Measurements from ENCODE around the gene CCT6A.
A peak's percentile ranks its signal among the peaks of the same experiment; 100 is the strongest.
"Not testable (repeated sequence)": the region's sequence is repeated elsewhere in the genome, so short reads cannot be mapped to it uniquely, and the experiment has no call there.

CCT6A gene

DNA sequence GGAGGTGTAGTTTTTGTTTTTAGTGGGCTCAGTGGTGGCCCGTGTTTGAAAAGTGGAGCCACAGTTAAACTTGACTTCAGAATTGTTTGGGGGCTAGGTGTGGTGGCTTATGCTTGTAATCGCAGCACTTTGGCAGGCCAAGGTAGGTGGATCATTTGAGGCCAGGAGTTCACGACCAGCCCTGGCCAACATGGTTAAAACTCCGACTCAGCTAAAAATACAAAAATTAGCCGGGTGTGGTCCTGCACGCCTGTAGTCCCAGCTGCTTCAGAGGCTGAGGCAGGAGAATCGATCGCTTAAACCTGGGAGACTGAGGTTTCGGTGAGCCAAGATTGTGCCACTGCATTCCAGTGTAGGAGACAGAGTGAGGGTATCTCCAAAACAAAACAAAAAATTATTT is 1.8 kb downstream of the CCT6A start:
- DNase-seq (ENCODE audit: low spot score), result no peak

DNA sequence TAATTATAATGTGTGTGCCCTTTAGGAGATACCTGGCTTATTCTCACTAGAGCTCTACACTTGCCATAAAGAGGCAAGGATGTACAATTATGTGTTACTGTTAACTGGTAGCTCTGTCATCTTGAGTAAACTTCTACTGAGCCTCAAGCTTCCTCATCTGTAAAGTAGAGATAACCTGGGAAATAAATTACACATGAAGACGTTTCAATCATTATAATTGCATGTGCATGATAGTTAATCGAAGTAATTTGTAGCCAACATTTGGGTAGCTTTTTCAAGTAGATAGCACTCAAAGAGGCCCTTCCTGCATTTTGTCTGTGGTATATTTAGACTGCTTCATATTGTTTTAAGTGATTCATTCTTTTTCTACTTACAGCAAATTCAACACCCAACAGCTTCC is 2.4 kb downstream of the CCT6A start:
- DNase-seq (ENCODE audit: low spot score), result no peak

DNA sequence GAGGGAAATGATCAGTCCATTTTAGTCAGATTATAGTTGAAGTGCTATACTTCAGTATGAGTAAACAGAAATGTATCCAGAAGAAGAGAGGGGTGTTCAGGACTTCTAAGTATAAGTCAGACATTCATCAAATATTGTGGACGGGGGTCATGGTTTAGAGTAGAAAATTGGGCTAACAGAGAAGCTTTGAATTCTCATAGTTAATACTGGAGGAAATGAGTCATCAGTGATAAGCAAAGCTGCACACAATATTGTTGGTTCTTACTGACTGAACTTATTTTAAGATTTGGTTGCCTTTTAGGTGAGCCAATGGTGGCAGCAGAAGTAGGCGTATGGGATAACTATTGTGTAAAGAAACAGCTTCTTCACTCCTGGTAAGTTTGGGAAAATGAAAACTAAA is 10.8 kb downstream of the CCT6A start:
- DNase-seq (ENCODE audit: low spot score), result no peak

DNA sequence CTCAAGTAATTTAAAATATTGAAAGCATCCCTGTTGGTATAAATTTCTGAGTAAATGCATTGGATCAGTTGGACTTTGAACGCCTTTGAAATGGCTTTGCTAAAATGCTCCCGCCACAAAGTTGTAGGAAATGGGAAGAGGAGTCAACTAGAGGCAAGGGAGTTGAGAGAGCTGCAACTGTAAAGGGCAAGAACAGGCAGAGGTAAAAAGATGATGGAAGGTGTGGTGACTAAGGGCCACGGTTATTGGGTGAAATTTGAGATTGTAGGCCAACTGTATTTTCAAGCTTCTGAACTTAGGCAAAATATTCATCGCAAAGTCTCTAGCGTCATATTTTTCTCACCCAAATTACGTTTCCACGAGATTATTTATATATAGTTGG is 11.9 kb downstream of the CCT6A start:
- no peak for DNase-seq (ENCODE audit: low spot score)

DNA sequence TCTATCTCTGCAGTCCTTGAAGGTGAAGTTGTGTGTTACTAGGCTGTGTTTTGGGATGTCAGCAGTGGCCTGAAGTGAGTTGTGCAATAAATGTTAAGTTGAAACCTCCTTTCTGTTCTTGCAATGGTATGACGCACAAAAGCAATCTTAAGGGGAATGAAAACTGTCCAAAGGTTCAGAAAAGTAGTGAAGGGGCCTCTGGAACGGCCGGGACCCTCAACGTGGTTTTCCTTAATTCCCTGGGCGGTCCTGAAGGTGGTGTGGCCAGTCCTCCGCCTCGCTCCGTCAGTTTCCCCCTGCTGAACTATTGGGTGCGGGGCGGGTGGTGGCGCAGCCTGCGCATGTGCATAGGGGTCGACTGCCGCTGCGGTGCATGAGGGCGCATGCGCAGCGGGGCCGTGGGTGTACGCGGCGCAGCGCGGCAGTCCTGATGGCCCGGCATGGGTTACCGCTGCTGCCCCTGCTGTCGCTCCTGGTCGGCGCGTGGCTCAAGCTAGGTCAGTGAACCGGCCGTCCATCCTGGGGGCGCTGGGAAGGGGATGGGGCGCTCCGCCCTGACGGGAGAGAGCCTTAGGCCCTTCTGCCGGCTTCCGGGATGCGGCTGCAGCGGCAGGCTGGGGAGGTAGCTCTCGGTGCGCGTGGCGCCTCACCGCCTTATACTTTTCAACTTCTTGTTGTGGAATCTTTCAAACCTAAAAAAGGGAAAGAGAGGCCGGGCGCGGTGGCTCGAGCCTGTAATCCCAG is 12.5 kb downstream of the CCT6A start, which contains the start of gene SUMF2:
TSS of gene SUMF2 (plus strand) at position 405 of the 744 bp plus-strand sequence. CDS start at position 431, 26 bp downstream.
- peak; percentile 98 for DNase-seq (ENCODE audit: low spot score)

DNA sequence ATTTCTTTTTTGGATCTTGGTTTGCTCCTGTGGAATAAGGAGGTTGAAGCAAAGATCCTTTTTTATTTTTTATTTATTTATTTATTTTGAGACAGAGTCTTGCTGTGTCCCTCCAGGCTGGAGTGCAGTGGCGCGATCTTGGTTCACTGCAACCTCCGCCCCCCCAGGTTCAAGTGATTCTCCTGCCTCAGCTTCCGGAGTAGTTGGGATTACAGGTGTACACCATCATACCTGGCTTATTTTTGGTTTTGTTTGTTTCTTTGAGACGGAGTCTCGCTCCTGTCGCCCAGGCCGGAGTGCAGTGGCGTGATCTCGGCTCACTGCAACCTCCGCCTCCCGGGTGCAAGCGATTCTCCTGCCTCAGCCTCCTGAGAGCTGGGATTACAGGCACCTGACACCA is 14.8 kb downstream of the CCT6A start:
- not testable (repeated sequence) for DNase-seq (ENCODE audit: low spot score)

DNA sequence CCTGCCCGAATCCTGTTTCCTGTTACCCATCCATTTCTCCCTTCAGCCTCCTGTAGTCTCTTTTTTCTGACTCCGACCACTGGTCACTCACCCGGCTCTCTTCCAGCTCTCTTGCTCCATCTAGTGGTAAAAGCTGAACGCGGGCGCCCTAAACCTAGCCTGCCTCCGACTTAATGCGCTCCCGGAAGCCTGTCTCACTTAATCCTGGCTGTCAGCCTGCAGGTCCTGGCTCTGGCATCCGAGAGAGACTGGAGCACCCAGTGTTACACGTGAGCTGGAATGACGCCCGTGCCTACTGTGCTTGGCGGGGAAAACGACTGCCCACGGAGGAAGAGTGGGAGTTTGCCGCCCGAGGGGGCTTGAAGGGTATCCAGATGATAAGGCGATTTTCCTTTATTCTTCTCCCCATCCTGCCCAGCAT is 22.8 kb downstream of the CCT6A start:
- peak; percentile 85 for DNase-seq (ENCODE audit: low spot score)

DNA sequence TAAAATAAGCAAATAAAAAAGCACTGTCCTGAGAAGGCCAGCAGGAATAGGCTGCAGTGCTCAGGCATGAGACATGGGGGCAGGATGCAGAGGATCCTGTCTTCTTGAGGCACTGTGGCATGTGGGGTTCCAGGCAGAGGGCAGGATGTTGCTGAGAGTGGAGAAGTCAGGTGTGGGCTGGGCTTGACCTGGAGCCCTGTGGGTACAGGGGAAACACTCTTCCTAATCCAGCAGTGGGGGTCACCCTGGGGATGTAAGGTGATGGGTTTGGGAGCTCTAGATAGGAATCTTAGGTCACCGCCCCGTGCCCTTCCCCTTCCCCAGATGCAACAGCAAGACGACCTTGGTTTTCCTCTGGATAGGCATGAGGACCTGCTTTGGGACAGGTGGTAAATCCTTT is 26.1 kb downstream of the CCT6A start:
- DNase-seq (ENCODE audit: low spot score), result no peak

DNA sequence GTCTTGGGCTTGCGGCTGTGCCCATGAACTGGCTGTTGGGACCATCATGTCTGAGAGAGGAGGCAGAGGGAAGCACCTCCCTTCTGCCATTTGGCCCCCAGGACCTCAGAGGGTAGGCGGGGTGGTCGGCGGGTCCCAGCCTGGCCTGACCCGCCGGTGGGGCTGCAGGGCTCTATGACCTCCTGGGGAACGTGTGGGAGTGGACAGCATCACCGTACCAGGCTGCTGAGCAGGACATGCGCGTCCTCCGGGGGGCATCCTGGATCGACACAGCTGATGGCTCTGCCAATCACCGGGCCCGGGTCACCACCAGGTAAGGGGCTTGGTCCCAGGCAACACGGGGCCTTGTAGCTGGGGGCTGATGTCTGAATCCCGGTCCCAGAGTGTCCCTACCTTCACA is 26.6 kb downstream of the CCT6A start:
- DNase-seq (ENCODE audit: low spot score), result no peak

DNA sequence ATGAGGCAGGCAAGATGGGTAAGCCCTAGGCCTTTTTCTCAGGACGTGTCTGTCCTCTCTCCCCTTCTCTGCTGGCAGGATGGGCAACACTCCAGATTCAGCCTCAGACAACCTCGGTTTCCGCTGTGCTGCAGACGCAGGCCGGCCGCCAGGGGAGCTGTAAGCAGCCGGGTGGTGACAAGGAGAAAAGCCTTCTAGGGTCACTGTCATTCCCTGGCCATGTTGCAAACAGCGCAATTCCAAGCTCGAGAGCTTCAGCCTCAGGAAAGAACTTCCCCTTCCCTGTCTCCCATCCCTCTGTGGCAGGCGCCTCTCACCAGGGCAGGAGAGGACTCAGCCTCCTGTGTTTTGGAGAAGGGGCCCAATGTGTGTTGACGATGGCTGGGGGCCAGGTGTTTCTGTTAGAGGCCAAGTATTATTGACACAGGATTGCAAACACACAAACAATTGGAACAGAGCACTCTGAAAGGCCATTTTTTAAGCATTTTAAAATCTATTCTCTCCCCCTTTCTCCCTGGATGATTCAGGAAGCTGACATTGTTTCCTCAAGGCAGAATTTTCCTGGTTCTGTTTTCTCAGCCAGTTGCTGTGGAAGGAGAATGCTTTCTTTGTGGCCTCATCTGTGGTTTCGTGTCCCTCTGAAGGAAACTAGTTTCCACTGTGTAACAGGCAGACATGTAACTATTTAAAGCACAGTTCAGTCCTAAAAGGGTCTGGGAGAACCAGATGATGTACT is 28.1 kb downstream of the CCT6A start:
- DNase-seq (ENCODE audit: low spot score), result no peak

DNA sequence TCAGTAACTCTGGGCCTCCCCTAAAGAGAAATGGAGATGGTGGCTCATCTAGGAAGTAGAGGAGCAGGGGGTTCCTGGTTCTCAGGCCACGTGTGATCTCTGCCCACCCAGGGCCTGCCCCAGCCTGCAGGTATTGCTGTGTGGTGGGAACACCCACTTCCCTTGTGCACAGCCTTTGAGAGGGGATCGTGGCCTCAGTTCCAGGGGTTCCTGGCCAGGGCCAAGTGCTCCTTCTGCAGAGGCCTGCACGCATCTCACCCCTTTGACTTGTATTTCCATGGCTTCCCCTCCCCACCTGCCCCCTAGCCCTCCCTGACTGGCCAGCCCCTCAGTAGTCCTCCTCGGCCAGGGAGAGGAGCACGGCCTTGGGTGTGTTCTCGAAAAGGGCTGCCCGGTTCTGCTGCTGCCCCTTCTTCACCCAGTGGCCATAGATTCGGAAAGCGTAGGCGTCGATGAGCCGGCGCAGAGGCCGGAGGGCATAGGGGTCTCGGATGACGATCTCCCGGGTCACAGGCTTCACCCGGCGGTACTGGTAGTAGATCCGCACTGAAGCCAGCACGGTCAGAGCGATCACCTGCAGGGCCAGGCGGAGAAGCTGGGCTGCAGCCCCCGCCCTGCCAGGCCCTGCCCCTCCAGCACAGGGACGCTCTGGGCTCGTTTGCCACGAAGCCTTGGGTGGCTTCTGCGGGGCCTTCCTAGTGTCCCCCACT is 29.3 kb downstream of the CCT6A start:
- DNase-seq (ENCODE audit: low spot score), result not testable (repeated sequence)

DNA sequence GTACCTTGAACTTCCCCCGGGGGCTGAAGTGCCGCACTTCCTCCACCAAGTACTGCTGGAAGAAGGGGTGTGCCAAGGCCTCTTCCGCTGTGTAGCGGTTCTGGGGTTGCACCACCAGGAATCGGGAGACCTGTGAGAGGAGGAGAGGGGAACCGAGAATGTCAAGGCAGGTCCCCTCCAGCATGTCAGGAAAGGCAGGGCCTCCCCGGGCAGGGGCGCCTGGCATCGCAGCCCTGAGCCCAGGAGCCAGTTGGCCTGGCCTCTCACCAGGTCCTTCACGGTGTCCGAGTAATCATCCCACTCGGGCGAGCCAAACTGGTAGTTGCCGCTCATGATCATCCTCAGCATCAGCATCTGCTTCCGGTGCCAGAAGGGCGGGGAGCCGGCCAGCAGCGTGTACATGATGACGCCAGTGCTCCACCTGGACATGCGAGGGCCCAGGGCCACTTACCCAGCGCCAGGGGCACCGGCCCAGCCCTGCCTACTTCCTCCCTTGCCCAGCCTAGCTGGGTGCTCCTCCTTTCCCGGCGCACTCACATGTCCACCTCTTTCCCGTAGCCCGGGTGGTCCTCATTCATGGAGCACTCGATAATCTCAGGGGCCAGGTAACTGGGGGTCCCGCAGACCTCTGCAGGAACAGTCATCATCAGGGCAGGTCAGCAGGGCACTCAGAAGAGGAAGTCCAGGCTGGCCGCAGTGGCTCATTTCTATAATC is 30.2 kb downstream of the CCT6A start:
- DNase-seq (ENCODE audit: low spot score), result no peak

DNA sequence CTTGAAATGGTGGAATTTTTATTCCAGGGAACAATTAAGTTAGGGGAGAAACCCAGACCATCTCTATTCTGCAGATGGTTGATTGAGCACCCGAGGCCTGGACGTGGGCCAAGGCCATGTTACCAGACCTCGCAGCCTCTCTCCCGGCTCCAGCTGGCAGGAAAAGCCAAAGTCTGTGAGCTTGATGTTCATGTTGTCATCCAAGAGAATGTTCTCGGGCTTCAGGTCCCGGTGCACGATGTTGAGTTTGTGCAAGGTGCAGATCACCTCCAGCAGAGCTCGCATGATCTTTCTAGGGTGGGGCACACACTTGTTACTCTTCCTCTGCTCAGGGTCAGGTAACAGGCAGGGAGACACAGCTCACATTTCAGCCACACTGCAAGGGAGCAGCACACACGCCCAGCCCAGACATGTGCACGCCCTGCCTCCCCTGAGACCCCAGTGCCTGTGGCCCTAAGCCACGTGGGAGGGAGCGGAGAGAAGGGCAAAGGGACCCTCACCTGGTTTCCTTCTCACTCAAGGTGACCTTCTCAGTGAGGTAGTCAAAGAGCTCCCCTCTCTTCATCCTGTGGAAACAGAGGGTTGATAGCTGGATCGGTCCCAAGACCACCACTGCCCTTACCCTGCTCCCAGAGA is 31.7 kb downstream of the CCT6A start:
- no peak for DNase-seq (ENCODE audit: low spot score)

DNA sequence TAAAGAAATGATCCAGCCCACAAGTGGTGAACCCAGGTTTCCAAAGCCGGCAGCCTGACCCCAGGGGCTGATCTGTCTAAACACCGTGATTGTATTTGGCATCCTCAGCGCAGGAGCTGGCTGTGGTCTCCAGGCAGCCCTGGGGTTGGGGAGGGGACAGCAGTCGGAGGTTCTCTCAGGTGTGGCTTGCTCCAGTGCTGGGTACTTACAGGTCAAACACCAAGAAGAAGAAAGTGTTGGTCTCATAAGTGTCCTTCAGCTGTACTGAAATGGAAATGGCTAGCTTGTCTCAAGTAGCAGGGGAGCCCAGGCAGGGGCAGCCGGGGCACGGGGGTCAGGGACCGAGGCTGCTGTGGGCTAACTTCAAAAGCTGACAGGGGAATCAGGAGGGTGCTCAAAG is 35.2 kb downstream of the CCT6A start:
- no peak for DNase-seq (ENCODE audit: low spot score)

DNA sequence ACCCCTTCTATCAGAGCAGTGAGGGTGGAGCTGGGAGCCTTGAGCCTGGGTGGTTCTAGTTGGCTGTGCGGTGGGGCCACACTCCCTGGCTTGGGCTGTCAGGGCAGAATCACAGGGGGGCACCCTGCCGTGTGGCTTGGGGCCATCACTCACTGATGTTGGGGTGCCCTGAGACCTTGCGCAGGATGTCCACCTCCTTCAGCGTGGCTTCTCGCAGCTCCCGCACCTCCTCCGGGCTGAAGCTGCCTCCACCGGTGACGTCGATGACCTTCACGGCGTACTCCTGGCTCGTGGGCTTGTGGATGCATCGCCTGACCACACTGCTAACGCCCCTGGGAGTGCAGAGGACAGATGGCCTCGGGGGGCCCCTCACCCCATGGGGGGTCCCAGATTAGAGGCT is 35.9 kb downstream of the CCT6A start:
- DNase-seq (ENCODE audit: low spot score), result no peak

DNA sequence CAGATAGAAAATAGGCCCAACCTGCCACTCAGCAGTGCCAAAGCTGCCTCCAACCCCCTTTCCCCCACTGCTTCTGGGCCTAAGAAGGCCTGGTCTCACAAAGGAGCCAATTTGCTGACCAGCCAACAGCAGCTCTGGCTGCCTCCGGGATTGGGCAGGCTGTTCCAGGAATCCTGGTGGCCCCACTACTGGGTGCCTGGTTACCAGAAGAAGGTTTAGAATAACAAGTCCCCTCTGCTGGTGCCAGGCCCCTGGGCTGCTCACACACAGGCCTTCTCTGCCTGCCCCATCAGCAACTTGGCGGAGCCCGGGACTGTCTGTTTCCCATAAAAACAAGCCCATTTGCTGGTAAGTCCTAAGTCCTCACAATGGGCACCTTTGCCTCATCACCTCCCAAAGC is 40.0 kb downstream of the CCT6A start:
- no peak for DNase-seq (ENCODE audit: low spot score)

DNA sequence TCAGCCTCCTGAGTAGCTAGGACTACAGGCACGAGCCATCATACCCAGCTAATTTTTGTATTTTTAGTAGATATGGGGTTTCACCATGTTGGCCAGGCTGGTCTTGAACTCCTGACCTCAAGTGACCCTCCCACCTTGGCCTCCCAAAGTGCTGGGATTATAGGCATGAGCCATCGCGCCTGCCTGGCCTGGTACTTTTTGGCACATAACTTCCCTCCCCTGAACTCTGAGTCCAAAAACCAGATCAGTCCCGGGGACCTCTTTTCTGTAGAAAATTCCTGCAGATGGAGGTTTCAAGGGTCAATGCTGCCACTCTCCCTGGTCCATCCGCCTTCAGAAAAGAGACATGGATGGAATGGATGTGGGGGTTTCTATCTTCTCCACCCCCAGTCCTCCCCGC is 40.8 kb downstream of the CCT6A start:
- not testable (repeated sequence) for DNase-seq (ENCODE audit: low spot score)

DNA sequence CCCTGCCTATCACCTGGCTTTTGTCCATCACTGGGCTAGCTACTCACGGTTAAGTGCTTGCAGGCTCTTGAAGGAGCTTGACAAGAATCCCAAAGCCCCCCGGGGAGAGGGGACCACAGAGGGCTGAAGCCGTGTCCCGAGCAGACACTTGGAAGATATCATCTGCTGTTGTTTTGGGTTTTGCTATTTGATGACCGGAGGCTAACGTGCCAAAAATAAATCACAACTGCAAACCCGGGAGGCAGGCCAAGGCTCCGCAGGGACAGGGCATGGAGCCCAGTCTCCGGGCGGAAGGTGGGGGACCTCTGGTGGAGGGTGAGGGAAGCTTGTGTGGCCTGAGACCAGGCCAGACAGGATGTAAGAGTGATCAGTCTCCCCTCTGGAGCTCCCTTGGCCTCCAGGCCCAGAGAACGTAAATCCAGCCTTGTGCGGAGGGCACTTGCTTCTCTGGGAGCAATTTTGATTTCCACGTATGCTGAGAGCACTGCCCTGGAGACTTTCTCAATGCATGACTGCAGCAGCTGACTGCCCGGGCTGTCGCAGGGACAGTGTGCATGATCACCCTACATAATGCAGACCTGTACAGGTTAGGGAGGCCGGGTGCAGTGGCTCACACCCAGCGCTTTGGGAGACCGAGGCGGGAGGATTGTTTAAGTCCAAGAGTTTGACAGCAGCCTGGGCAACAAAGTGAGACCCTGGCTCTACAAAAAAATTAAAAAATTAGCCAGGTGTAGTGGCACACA is 41.4 kb downstream of the CCT6A start, which contains the start of gene PHKG1:
TSS of gene PHKG1 (minus strand) at position 164 of the 743 bp plus-strand sequence. CDS start 4,011 bp downstream, outside the sequence.
- DNase-seq (ENCODE audit: low spot score), result peak; percentile 79

DNA sequence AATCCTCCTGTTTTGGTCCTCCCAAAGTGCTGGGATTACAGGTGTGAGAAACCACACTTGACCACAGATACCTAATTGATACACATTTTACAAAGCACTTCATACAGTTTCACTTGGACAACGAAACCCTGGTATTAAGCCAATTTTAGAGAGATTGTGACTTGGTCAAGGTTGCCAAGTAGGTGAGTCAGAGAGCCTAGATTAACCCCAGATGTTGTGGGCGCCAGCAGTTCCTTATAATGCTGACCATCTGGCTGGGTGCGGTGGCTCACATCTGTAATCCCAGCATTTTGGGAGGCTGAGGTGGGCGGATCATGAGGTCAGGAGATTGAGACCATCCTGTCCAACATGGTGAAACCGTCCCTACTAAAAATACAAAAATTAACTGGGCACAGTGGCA is 46.1 kb downstream of the CCT6A start:
- DNase-seq (ENCODE audit: low spot score), result no peak

DNA sequence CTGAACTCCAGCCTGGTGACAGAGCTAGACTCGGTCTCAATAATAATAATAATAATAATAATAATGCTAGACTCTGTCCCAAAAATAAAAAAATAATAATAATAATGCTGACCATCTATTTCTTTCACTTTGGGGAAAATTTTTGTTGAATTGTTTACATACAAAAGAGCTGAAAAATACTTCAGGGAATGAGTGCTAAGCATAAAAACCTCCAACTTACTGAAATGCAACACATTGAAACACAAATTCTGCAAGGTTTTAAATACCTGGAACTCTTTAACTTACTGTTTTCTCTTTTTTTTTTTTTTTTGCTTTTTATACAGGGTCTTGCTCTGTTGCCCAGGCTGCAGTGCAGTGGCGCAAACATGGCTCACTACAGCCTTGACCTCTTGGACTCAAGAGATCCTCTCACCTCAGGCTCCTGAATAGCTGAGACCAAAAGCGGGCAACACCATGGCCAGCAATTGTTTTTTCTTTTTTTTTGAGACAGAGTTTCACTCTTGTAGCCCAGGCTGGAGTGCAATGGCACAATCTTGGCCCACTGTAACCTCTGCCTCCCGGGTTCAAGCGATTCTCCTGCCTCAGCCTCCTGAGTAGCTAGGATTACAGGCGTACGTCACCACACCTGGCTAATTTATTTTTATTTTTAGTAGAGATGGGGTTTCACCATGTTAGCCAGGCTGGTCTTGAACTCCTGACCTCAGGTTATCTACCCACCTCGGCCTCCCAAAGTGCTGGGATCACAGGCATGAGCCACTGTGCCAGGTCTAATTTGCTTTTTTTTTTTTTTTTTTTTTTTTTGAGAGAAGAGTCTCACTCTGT is 46.8 kb downstream of the CCT6A start:
- not testable (repeated sequence) for DNase-seq (ENCODE audit: low spot score)
